H9 (cell line): ENCODE results near the gene IFI35. TPM values are rescaled to one million over a fixed set of nuclear protein-coding genes. Genes with fewer than 3 reads are reported as not detected.

Experiments
- DNase-seq: peaks from one replicate; pipeline ENCODE4 v3.0.0-alpha.2; 2017
- H2AFZ ChIP-seq: one replicate; pipeline ENCODE4 v1.6.1; 2013; ENCODE audit warnings: mild to moderate bottlenecking, low read length, control low read depth, moderate library complexity
- H2AK5ac ChIP-seq: 2 replicates; pipeline ENCODE4 v1.6.1; 2013; ENCODE audit warnings: low read length, control low read depth, mixed read lengths; ENCODE audit not compliant: insufficient read length
- H2BK120ac ChIP-seq: one replicate; pipeline ENCODE4 v1.6.1; 2013; ENCODE audit warnings: low read depth, mild to moderate bottlenecking, low read length, control low read depth, inconsistent platforms; ENCODE audit not compliant: poor library complexity, severe bottlenecking
- H2BK12ac ChIP-seq: 2 replicates; pipeline ENCODE4 v1.6.1; 2013; ENCODE audit warnings: low read length, control low read depth, mixed read lengths, low read depth; ENCODE audit not compliant: insufficient read length
- H2BK15ac ChIP-seq: 2 replicates; pipeline ENCODE4 v1.6.1; 2013; ENCODE audit warnings: low read depth, low read length, control low read depth
- H2BK20ac ChIP-seq: one replicate; pipeline ENCODE4 v1.6.1; 2013; ENCODE audit warnings: low read depth, mild to moderate bottlenecking, low read length, control low read depth, inconsistent platforms; ENCODE audit not compliant: poor library complexity, severe bottlenecking
- H2BK5ac ChIP-seq: 2 replicates; pipeline ENCODE4 v1.6.1; 2013; ENCODE audit warnings: low read length, control low read depth, mixed read lengths; ENCODE audit not compliant: insufficient read length
- H3K14ac ChIP-seq: 2 replicates; pipeline ENCODE4 v1.6.1; 2013; ENCODE audit warnings: low read length, control low read depth; ENCODE audit not compliant: insufficient read depth
- H3K18ac ChIP-seq: 2 replicates; pipeline ENCODE4 v1.6.1; 2013; ENCODE audit warnings: low read depth, mild to moderate bottlenecking, mixed read lengths, low read length, control low read depth; ENCODE audit not compliant: insufficient read length
- H3K23ac ChIP-seq: 2 replicates; pipeline ENCODE4 v1.6.1; 2013; ENCODE audit warnings: low read length, control low read depth, mixed read lengths, low read depth; ENCODE audit not compliant: insufficient read length
- H3K23me2 ChIP-seq: 2 replicates; pipeline ENCODE4 v1.6.1; 2013; ENCODE audit warnings: low read depth, mild to moderate bottlenecking, mixed read lengths, low read length, control low read depth; ENCODE audit not compliant: insufficient read length, poor library complexity, severe bottlenecking
- H3K27ac ChIP-seq: 2 replicates; pipeline ENCODE4 v1.5.1; 2013; ENCODE audit warnings: low read length, control low read depth, mixed read lengths, low read depth; ENCODE audit not compliant: insufficient read length
- H3K27me3 ChIP-seq: 2 replicates; pipeline ENCODE4 v1.6.1; 2013; ENCODE audit warnings: low read length, control low read depth, inconsistent platforms; ENCODE audit not compliant: insufficient read depth
- H3K4ac ChIP-seq: 2 replicates; pipeline ENCODE4 v1.6.1; 2013; ENCODE audit warnings: low read depth, mild to moderate bottlenecking, control low read depth, inconsistent platforms, low read length, moderate library complexity
- H3K4me1 ChIP-seq: 2 replicates; pipeline ENCODE4 v1.6.1; 2013; ENCODE audit warnings: low read length, control low read depth, inconsistent platforms; ENCODE audit not compliant: insufficient read depth
- H3K4me2 ChIP-seq: 2 replicates; pipeline ENCODE4 v1.6.1; 2013; ENCODE audit warnings: low read length, control low read depth, mixed read lengths; ENCODE audit not compliant: insufficient read length, insufficient read depth
- H3K56ac ChIP-seq: 2 replicates; pipeline ENCODE4 v1.6.1; 2013; ENCODE audit warnings: low read depth, mild to moderate bottlenecking, mixed read lengths, low read length, control low read depth; ENCODE audit not compliant: insufficient read length
- H3K79me1 ChIP-seq: 2 replicates; pipeline ENCODE4 v1.6.1; 2013; ENCODE audit warnings: low read depth, mild to moderate bottlenecking, moderate library complexity, low read length, control low read depth, inconsistent platforms; ENCODE audit not compliant: insufficient read depth, poor library complexity, severe bottlenecking
- H3K79me2 ChIP-seq: 2 replicates; pipeline ENCODE4 v1.6.1; 2013; ENCODE audit warnings: low read length, control low read depth, inconsistent platforms; ENCODE audit not compliant: insufficient read depth
- H3K9ac ChIP-seq: 2 replicates; pipeline ENCODE4 v1.6.1; 2013; ENCODE audit warnings: low read length, control low read depth, mixed read lengths; ENCODE audit not compliant: insufficient read length; ENCODE audit errors: extremely low read depth
- H3K9me3 ChIP-seq: one replicate; pipeline ENCODE4 v1.6.1; 2013; ENCODE audit warnings: low read depth, low read length, inconsistent platforms; ENCODE audit not compliant: control insufficient read depth
- H3T11ph ChIP-seq: one replicate; pipeline ENCODE4 v1.6.1; 2013; ENCODE audit warnings: mild to moderate bottlenecking, low read length, control low read depth, inconsistent platforms
- H4K20me1 ChIP-seq: one replicate; pipeline ENCODE4 v1.6.1; 2013; ENCODE audit not compliant: control insufficient read depth, insufficient read length, insufficient read depth
- H4K5ac ChIP-seq: 2 replicates; pipeline ENCODE4 v1.6.1; 2013; ENCODE audit warnings: low read depth, mild to moderate bottlenecking, mixed read lengths, low read length, control low read depth; ENCODE audit not compliant: insufficient read length
- H4K8ac ChIP-seq: replicated peaks from 2 replicates; pipeline ENCODE4 v1.6.1; 2013; ENCODE audit warnings: low read length, control low read depth, mixed read lengths, low read depth; ENCODE audit not compliant: insufficient read length
- H4K91ac ChIP-seq: 2 replicates; pipeline ENCODE4 v1.6.1; 2013; ENCODE audit warnings: low read depth, mild to moderate bottlenecking, moderate library complexity, mixed read lengths, low read length, control low read depth; ENCODE audit not compliant: insufficient read length
- H3K27ac Mint-ChIP-seq, 3 experiments: 2 replicates in 2 of 3; 3 replicates in 1 of 3; pipeline ENCODE4 v1.8.0; 2020 to 2021; ENCODE audit warnings: mixed read lengths in 3 of 3, mild to moderate bottlenecking in 1 of 3, moderate library complexity in 1 of 3
- H3K27me3 Mint-ChIP-seq: 2 replicates; pipeline ENCODE4 v1.8.0; 2021; ENCODE audit warnings: low read depth, mild to moderate bottlenecking, moderate library complexity, mixed read lengths
- H3K36me3 Mint-ChIP-seq, 3 experiments: 2 replicates in 2 of 3; 3 replicates in 1 of 3; pipeline ENCODE4 v1.8.0; 2020 to 2021; ENCODE audit warnings: low read depth in 3 of 3, mixed read lengths in 3 of 3; ENCODE audit not compliant: insufficient read depth in 1 of 3
- H3K4me1 Mint-ChIP-seq, 2 experiments: 2 replicates each; pipeline ENCODE4 v1.8.0; 2020; ENCODE audit warnings: mixed read lengths in 2 of 2
- H3K4me3 Mint-ChIP-seq, 2 experiments: 2 replicates in 1 of 2; 3 replicates in 1 of 2; pipeline ENCODE4 v1.8.0; 2020 to 2021; ENCODE audit warnings: mild to moderate bottlenecking in 2 of 2, mixed read lengths in 2 of 2, moderate library complexity in 1 of 2
- H3K9me3 Mint-ChIP-seq, 2 experiments: 2 replicates in 1 of 2; 3 replicates in 1 of 2; pipeline ENCODE4 v1.8.0; 2020; ENCODE audit warnings: mild to moderate bottlenecking in 2 of 2, mixed read lengths in 2 of 2, moderate library complexity in 1 of 2
- WGBS: extraction: QIAGEN DNeasy Blood & Tissue Kit; methylation state at CpG from one replicate; pipeline ENCODE4 v1.1.7; 2013; ENCODE audit warnings: missing lambda C conversion rate, low lambda C conversion rate, mixed read lengths; ENCODE audit not compliant: insufficient read length; ENCODE audit errors: extremely low coverage; 5-methylcytosine and 5-hydroxymethylcytosine counted together
- total RNA-seq: library from RNA; stranded (reverse); gene quantifications from 2 replicates; pipeline ENCODE4 v1.2.1, GENCODE V29; 2021
- TF ChIP-seq, protein P1 (sequence below): fragments of 200-600 bp; sonication (generic); conservative IDR thresholded peaks from 3 replicates; pipeline ENCODE4 v1.8.0; 2021; ENCODE audit warnings: antibody characterized with exemption, mild to moderate bottlenecking

The IFI35 gene
- total RNA-seq, 1 experiment from 2014 or later, result 4.2 TPM

DNA sequence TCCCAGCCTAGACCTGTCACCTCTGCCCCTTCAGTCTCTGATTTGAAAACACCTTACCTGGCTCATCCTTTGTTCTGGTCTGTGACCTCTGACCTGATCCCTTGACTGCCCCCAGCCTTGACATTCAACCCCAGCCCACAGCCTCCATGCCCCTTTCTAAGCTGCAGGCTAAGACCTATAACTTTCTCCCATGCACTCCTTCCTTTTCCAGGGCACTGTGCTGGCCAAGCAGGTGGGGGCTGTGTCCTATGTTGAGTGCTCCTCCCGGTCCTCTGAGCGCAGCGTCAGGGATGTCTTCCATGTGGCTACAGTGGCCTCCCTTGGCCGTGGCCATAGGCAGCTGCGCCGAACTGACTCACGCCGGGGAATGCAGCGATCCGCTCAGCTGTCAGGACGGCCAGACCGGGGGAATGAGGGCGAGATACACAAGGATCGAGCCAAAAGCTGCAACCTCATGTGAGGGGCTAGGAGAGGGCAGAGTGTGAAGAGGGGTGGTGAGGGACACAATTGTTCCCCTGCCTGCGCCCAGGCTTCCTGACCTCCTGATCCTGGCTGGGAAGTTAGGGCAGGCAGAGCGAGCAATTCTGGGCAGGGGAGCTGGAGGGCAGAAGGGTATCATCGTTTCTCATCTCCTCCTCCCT is 21.8 kb downstream of the IFI35 start:
- H2BK5ac ChIP-seq, result no peak overlapping the region
- TF ChIP-seq, protein P1, sequence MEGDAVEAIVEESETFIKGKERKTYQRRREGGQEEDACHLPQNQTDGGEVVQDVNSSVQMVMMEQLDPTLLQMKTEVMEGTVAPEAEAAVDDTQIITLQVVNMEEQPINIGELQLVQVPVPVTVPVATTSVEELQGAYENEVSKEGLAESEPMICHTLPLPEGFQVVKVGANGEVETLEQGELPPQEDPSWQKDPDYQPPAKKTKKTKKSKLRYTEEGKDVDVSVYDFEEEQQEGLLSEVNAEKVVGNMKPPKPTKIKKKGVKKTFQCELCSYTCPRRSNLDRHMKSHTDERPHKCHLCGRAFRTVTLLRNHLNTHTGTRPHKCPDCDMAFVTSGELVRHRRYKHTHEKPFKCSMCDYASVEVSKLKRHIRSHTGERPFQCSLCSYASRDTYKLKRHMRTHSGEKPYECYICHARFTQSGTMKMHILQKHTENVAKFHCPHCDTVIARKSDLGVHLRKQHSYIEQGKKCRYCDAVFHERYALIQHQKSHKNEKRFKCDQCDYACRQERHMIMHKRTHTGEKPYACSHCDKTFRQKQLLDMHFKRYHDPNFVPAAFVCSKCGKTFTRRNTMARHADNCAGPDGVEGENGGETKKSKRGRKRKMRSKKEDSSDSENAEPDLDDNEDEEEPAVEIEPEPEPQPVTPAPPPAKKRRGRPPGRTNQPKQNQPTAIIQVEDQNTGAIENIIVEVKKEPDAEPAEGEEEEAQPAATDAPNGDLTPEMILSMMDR, result no peak
- H2AFZ ChIP-seq, result no peak overlapping the region
- H4K8ac ChIP-seq, result no peak overlapping the region
- H3K27me3 ChIP-seq, result no peaks in the 10 kb centered on the region
- H2BK120ac ChIP-seq, result no peak overlapping the region
- no CpG with 5 or more reads among the region's 17 CpGs for WGBS
- H3K79me2 ChIP-seq, result no peaks in the 10 kb centered on the region
- no peak overlapping the region for H3K18ac ChIP-seq
- no peak overlapping the region for H3K56ac ChIP-seq
- peak overlapping the region; percentile 50 to 67; a peak in 4 of 5 replicates for H3K4me3 Mint-ChIP-seq
- no peaks in the 10 kb centered on the region for H4K20me1 ChIP-seq
- no peaks in the 10 kb centered on the region for H3K27me3 Mint-ChIP-seq
- no peak overlapping the region for H3K14ac ChIP-seq
- peaks cover 48 to 60% of the 10 kb centered on the region in 2 experiments for H3K4me1 Mint-ChIP-seq
- H3K4me1 ChIP-seq, result peaks cover 10% of the 10 kb centered on the region; the same call in 1 of the 2 replicates
- no peak overlapping the region for H3K27ac ChIP-seq
- H2AK5ac ChIP-seq, result no peak overlapping the region
- H2BK20ac ChIP-seq, result no peak overlapping the region
- H3K23me2 ChIP-seq, result peaks cover 12% of the 10 kb centered on the region
- peaks cover 10 to 30% (median 25%) of the 10 kb centered on the region in 3 experiments; a peak in 6 of 7 replicates for H3K36me3 Mint-ChIP-seq
- no peak overlapping the region for H4K5ac ChIP-seq
- H3K4ac ChIP-seq, result no peak overlapping the region
- H3K27ac Mint-ChIP-seq, result peak overlapping the region; percentile 76 to 90 (median 85)
- no peak overlapping the region for H2BK15ac ChIP-seq
- H3K79me1 ChIP-seq, result no peaks in the 10 kb centered on the region
- H4K91ac ChIP-seq, result no peak overlapping the region
- H3K4me2 ChIP-seq, result no peak overlapping the region
- H2BK12ac ChIP-seq, result no peak overlapping the region
- H3K9me3 ChIP-seq, result no peaks in the 10 kb centered on the region
- no peaks in the 10 kb centered on the region for H3K9me3 Mint-ChIP-seq
- H3T11ph ChIP-seq, result no peak overlapping the region
- no peak for DNase-seq
- no peak overlapping the region for H3K9ac ChIP-seq
- no peak overlapping the region for H3K23ac ChIP-seq
